ENCODE measurements around the gene C1orf232. TPM values are rescaled to one million over a fixed set of nuclear protein-coding genes. Genes with fewer than 3 reads are reported as not detected.

The C1orf232 gene
- total RNA-seq, 1 donor from 2014 or later: not detected

DNA sequence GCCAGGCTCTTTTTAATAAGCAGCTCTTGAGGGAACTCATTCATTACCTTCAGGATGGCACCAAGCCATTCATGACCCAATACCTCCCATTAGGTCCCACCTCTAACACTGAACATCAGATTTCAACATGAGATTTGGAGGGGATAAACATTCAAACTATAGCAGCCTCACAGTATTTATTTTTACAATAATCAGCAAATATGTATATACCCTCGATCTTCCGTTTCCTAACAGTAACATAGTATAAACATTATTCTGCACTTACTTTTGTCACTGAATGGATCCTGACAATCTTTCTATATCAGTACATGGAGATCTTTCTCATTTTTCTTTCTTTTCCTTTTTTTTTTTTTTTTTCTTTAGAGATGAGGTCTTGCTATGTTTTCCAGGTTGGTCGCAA lies 27.0 kb upstream of the C1orf232 start:
- no peaks in the 10 kb centered on the region for H3K27me3 ChIP-seq (ENCODE audit: control insufficient read depth in 3 of 3, insufficient read depth in 3 of 3, low read length in 3 of 3)
- H3K4me1 ChIP-seq (ENCODE audit: control insufficient read depth in 3 of 3, insufficient read depth in 3 of 3, low read length in 3 of 3): no peaks in the 10 kb centered on the region
- H3K36me3 ChIP-seq (ENCODE audit: control insufficient read depth in 3 of 3, insufficient read depth in 3 of 3, low read length in 3 of 3): no peaks in the 10 kb centered on the region
- H3K4me3 ChIP-seq (ENCODE audit: low read length in 3 of 3): no peak overlapping the region
- H3K9me3 ChIP-seq (ENCODE audit: control insufficient read depth in 3 of 3, low read length in 3 of 3): no peaks in the 10 kb centered on the region
- H3K27ac ChIP-seq (ENCODE audit: low read depth, low read length): no peak overlapping the region
- no peak overlapping the region for H3K9ac ChIP-seq (ENCODE audit: low read depth in 1 of 3, low read length in 3 of 3)

DNA sequence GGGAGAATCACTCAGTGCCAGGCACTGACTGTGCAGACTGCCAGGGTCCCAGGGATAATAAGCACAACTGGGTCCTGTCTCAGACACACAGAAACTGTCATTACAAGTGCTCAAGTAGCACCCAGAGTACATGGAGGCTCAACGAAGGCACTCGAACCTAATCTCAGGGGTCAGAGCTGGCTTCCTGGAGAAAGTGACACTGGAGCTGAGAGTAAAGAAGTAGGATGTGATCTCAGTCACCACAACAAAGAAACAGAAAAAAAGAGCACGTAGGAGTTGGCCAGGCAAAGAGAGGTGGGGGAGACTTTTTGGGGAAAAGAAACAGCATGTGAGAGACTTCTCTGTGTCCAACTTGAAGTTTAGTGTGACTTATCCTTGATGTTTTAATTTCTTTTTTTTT lies 23.0 kb upstream of the C1orf232 start:
- Histone ChIP-seq H3K9me3 (ENCODE audit: control insufficient read depth in 3 of 3, low read length in 3 of 3) (no peaks in the 10 kb centered on the region), H3K9ac (ENCODE audit: low read depth in 1 of 3, low read length in 3 of 3) (no peak overlapping the region), H3K27me3 (ENCODE audit: control insufficient read depth in 3 of 3, insufficient read depth in 3 of 3, low read length in 3 of 3) (no peaks in the 10 kb centered on the region), H3K4me1 (ENCODE audit: control insufficient read depth in 3 of 3, insufficient read depth in 3 of 3, low read length in 3 of 3) (peaks cover 0 to 2% (median 0%) of the 10 kb centered on the region in 3 donors), H3K36me3 (ENCODE audit: control insufficient read depth in 3 of 3, insufficient read depth in 3 of 3, low read length in 3 of 3) (peaks cover 21 to 24% (median 23%) of the 10 kb centered on the region in 3 donors), H3K4me3 (ENCODE audit: low read length in 3 of 3) (no peak overlapping the region), H3K27ac (ENCODE audit: low read depth, low read length) (no peak overlapping the region)

DNA sequence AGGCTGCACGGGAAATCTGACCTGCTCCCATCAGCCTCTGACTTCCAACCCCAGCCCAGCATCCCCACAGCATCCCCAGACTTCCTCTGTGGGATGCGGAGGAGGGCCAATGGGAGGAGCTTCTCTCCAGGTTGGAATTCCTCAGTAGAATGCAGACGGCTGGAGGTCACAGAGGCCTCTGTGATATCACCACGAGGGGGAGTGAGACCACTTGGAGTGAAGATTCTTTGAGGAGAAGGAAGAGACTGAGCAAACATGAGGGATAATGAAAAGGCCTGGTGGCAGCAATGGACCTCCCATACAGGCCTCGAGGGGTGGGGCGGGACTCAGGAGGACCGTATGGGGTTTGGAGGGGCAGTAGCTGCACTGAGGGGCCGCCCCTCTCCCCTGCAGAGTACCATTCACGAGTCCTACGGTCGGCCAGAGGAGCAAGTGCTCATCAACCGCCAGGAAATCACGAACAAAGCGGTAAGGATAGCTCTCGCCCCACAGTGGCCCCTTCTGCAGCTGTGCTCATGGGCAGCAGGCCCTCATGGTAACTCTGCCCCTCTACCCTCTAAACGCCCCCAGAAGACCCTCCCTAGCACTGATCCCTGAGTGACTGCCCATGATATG lies 21.7 kb upstream of the C1orf232 start, which contains the start of gene CATSPER4:
TSS of gene CATSPER4 (plus strand) at position 230 of the 615 bp plus-strand sequence. CDS start at position 256, 26 bp downstream.
- Histone ChIP-seq H3K4me1 (ENCODE audit: control insufficient read depth in 3 of 3, insufficient read depth in 3 of 3, low read length in 3 of 3) (peaks cover 0 to 4% (median 2%) of the 10 kb centered on the region in 3 donors), H3K9me3 (ENCODE audit: control insufficient read depth in 3 of 3, low read length in 3 of 3) (no peaks in the 10 kb centered on the region), H3K27ac (ENCODE audit: low read depth, low read length) (no peak within 1 kb of the TSS), H3K27me3 (ENCODE audit: control insufficient read depth in 3 of 3, insufficient read depth in 3 of 3, low read length in 3 of 3) (no peaks in the 10 kb centered on the region), H3K4me3 (ENCODE audit: low read length in 3 of 3) (no peak within 1 kb of the TSS), H3K36me3 (ENCODE audit: control insufficient read depth in 3 of 3, insufficient read depth in 3 of 3, low read length in 3 of 3) (peaks cover 28 to 29% (median 29%) of the 10 kb centered on the region in 3 donors), H3K9ac (ENCODE audit: low read depth in 1 of 3, low read length in 3 of 3) (no peak within 1 kb of the TSS)

DNA sequence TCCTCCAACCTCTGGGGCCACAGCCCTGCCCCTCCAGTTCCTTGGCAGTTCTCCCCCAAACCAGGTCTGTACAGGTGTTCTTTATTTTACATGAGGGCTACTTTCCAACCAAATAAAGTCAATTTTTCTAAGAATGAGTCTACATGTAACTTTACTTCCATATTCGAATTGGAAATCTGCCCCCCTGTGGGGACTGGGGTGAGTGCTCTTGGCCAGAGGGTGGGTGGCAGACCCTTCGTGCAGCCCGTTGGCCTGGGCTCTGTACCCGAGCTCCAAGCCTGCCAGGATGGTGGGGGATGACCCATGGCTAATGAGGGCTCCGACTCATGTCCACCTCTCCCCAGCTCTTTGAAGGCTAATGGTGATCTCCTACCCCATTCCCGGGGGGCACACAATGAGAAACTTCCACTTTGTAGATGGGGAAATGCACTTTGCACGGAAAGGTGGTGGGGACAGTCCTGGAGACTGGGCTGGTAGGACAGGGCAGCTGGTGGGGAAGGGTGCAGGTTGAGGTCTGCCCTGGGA lies 21.1 kb upstream of the C1orf232 start:
- peaks cover 0 to 4% (median 2%) of the 10 kb centered on the region in 3 donors for H3K4me1 ChIP-seq (ENCODE audit: control insufficient read depth in 3 of 3, insufficient read depth in 3 of 3, low read length in 3 of 3)
- no peaks in the 10 kb centered on the region for H3K27me3 ChIP-seq (ENCODE audit: control insufficient read depth in 3 of 3, insufficient read depth in 3 of 3, low read length in 3 of 3)
- H3K27ac ChIP-seq (ENCODE audit: low read depth, low read length): no peak overlapping the region
- H3K9ac ChIP-seq (ENCODE audit: low read depth in 1 of 3, low read length in 3 of 3): no peak overlapping the region
- H3K36me3 ChIP-seq (ENCODE audit: control insufficient read depth in 3 of 3, insufficient read depth in 3 of 3, low read length in 3 of 3): peaks cover 28 to 29% (median 29%) of the 10 kb centered on the region in 3 donors
- no peak overlapping the region for H3K4me3 ChIP-seq (ENCODE audit: low read length in 3 of 3)
- H3K9me3 ChIP-seq (ENCODE audit: control insufficient read depth in 3 of 3, low read length in 3 of 3): no peaks in the 10 kb centered on the region

DNA sequence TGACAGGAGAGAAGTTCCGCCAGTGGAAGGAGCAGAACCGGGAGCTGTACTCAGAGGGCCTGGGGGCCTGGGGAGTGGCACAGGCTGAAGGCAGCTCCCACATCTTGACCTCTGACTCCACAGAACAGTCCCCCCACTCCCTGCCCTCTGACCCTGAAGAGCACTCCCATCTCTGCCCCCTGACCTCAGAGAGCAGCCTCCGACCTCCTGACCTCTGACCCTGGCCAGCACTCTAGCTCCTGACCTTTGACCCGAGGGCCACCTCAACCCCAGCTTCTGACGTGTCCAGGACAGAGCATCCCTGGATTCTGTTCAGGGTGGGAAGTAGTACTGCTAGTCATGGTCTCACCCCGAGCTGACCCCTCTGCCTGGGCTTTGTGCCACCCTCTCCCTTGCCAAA lies 20.6 kb upstream of the C1orf232 start:
- Histone ChIP-seq H3K4me1 (ENCODE audit: control insufficient read depth in 3 of 3, insufficient read depth in 3 of 3, low read length in 3 of 3) (peaks cover 0 to 4% (median 2%) of the 10 kb centered on the region in 3 donors), H3K27ac (ENCODE audit: low read depth, low read length) (no peak overlapping the region), H3K9me3 (ENCODE audit: control insufficient read depth in 3 of 3, low read length in 3 of 3) (no peaks in the 10 kb centered on the region), H3K36me3 (ENCODE audit: control insufficient read depth in 3 of 3, insufficient read depth in 3 of 3, low read length in 3 of 3) (peaks cover 28 to 31% (median 29%) of the 10 kb centered on the region in 3 donors), H3K27me3 (ENCODE audit: control insufficient read depth in 3 of 3, insufficient read depth in 3 of 3, low read length in 3 of 3) (no peaks in the 10 kb centered on the region), H3K9ac (ENCODE audit: low read depth in 1 of 3, low read length in 3 of 3) (no peak overlapping the region), H3K4me3 (ENCODE audit: low read length in 3 of 3) (no peak overlapping the region)

DNA sequence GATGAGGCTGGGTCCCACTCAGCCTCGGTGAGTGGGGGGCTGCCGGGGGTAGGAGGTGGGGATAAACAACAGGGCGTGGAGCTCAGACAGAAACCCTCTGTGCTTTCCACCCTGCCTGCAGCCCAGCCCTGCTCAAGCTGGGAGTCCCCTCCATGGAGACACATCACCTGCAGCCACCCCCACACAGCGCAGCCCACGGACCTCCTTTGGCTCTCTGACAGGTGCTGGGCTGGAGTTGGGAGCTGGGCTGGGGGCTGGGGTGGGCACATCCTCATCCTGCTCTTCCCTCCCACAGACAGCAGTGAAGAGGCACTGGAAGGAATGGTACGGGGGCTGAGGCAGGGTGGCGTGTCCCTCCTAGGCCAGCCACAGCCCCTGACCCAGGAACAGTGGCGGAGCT lies 19.7 kb upstream of the C1orf232 start:
- Histone ChIP-seq H3K9ac (ENCODE audit: low read depth in 1 of 3, low read length in 3 of 3) (no peak overlapping the region), H3K36me3 (ENCODE audit: control insufficient read depth in 3 of 3, insufficient read depth in 3 of 3, low read length in 3 of 3) (peaks cover 28 to 31% (median 29%) of the 10 kb centered on the region in 3 donors), H3K9me3 (ENCODE audit: control insufficient read depth in 3 of 3, low read length in 3 of 3) (no peaks in the 10 kb centered on the region), H3K27ac (ENCODE audit: low read depth, low read length) (no peak overlapping the region), H3K4me3 (ENCODE audit: low read length in 3 of 3) (no peak overlapping the region), H3K27me3 (ENCODE audit: control insufficient read depth in 3 of 3, insufficient read depth in 3 of 3, low read length in 3 of 3) (no peaks in the 10 kb centered on the region), H3K4me1 (ENCODE audit: control insufficient read depth in 3 of 3, insufficient read depth in 3 of 3, low read length in 3 of 3) (peaks cover 1 to 10% (median 2%) of the 10 kb centered on the region in 3 donors)

DNA sequence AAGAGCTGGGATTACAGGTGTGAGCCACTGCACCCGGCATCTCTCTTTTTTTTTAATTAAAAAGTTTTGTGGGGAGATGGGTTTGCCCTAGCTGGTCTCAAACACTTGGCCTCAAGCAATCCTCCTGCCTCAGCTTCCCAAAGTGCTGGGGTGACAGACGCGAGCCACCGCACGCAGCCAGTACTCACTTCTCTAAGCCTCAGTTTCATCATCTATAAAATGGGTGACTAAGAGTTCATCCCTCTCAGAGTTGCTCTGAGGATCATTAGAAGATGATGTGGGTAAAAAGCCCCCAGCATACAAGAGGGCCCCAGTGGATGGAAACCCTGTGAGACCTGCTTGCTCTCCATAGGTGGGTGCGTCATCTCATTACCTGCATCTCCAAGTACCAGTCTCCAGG lies 19.1 kb upstream of the C1orf232 start:
- peaks cover 7 to 16% (median 8%) of the 10 kb centered on the region in 3 donors for H3K4me1 ChIP-seq (ENCODE audit: control insufficient read depth in 3 of 3, insufficient read depth in 3 of 3, low read length in 3 of 3)
- H3K4me3 ChIP-seq (ENCODE audit: low read length in 3 of 3): no peak overlapping the region

DNA sequence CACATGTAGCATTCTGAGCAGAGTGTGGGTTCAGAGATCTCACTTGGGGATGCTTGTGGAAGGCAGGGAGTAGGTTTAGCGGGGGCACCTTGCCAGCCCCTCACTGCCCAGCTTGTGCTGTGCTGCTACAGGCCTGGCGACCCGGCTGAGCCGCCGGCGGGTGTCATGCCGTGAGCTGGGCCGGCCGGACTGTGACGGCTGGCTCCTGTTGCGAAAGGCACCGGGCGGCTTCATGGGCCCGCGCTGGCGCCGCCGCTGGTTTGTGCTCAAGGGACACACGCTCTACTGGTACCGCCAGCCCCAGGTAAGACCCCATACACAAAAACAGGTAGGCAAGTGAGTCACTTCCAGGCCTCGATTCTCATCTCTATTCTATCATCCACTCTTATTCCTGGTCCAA lies 16.1 kb upstream of the C1orf232 start:
- H3K9ac ChIP-seq (ENCODE audit: low read depth in 1 of 3, low read length in 3 of 3): no peak overlapping the region
- H3K27ac ChIP-seq (ENCODE audit: low read depth, low read length): no peak overlapping the region
- no peaks in the 10 kb centered on the region for H3K27me3 ChIP-seq (ENCODE audit: control insufficient read depth in 3 of 3, insufficient read depth in 3 of 3, low read length in 3 of 3)
- H3K4me1 ChIP-seq (ENCODE audit: control insufficient read depth in 3 of 3, insufficient read depth in 3 of 3, low read length in 3 of 3): peaks cover 14 to 36% (median 30%) of the 10 kb centered on the region in 3 donors
- no peak overlapping the region for H3K4me3 ChIP-seq (ENCODE audit: low read length in 3 of 3)
- peaks cover 31 to 34% (median 33%) of the 10 kb centered on the region in 3 donors for H3K36me3 ChIP-seq (ENCODE audit: control insufficient read depth in 3 of 3, insufficient read depth in 3 of 3, low read length in 3 of 3)
- no peaks in the 10 kb centered on the region for H3K9me3 ChIP-seq (ENCODE audit: control insufficient read depth in 3 of 3, low read length in 3 of 3)

More for the DNA sequence above, 19.1 kb upstream of the C1orf232 start:
- Histone ChIP-seq H3K27ac (ENCODE audit: low read depth, low read length) (no peak overlapping the region), H3K36me3 (ENCODE audit: control insufficient read depth in 3 of 3, insufficient read depth in 3 of 3, low read length in 3 of 3) (peaks cover 31 to 34% (median 33%) of the 10 kb centered on the region in 3 donors), H3K9me3 (ENCODE audit: control insufficient read depth in 3 of 3, low read length in 3 of 3) (no peaks in the 10 kb centered on the region), H3K9ac (ENCODE audit: low read depth in 1 of 3, low read length in 3 of 3) (no peak overlapping the region), H3K27me3 (ENCODE audit: control insufficient read depth in 3 of 3, insufficient read depth in 3 of 3, low read length in 3 of 3) (no peaks in the 10 kb centered on the region)

DNA sequence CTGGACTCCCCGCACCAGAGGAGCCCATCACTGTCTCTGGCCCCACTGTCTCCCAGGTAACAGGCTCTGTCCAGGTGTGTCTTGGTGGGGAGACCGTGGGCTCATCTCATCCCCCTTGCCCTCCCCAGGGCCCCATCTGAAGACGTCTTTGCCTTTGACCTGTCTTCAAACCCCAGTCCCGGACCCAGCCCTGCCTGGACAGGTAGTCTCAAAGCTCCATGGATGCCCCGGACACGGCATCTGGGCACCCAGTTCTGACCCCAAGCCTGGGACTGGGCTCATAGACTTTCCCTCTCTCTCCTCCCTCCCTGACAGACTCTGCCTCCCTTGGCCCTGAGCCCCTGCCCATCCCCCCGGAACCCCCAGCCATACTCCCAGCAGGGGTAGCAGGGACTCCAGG lies 15.3 kb upstream of the C1orf232 start:
- H3K9ac ChIP-seq (ENCODE audit: low read depth in 1 of 3, low read length in 3 of 3): peak overlapping the region in 1 of 3 donors; percentile 25
- no peaks in the 10 kb centered on the region for H3K9me3 ChIP-seq (ENCODE audit: control insufficient read depth in 3 of 3, low read length in 3 of 3)
- peaks cover 26 to 28% (median 28%) of the 10 kb centered on the region in 3 donors for H3K36me3 ChIP-seq (ENCODE audit: control insufficient read depth in 3 of 3, insufficient read depth in 3 of 3, low read length in 3 of 3)
- no peak overlapping the region for H3K27ac ChIP-seq (ENCODE audit: low read depth, low read length)
- no peaks in the 10 kb centered on the region for H3K27me3 ChIP-seq (ENCODE audit: control insufficient read depth in 3 of 3, insufficient read depth in 3 of 3, low read length in 3 of 3)
- peaks cover 14 to 36% (median 29%) of the 10 kb centered on the region in 3 donors for H3K4me1 ChIP-seq (ENCODE audit: control insufficient read depth in 3 of 3, insufficient read depth in 3 of 3, low read length in 3 of 3)
- no peak overlapping the region for H3K4me3 ChIP-seq (ENCODE audit: low read length in 3 of 3)

DNA sequence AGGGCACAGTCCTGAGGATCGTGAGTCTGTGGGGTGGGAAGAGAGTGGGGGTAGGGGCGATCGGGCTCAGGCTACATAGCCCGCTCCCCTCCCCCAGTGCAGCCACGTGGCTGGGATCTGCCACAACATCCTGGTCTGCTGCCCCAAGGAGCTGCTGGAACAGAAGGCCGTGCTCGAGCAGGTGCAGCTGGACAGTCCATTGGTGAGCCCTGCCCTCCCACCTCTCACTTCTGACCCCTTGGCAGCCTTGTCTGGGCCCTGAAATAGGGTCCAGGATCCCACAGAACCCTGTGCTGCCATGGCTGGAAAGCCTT lies 13.6 kb upstream of the C1orf232 start:
- Histone ChIP-seq H3K4me3 (ENCODE audit: low read length in 3 of 3) (peak overlapping the region; percentile 69 to 81 (median 81)), H3K27ac (ENCODE audit: low read depth, low read length) (peak overlapping the region; percentile 100)

More for the DNA sequence above, 13.6 kb upstream of the C1orf232 start:
- Histone ChIP-seq H3K36me3 (ENCODE audit: control insufficient read depth in 3 of 3, insufficient read depth in 3 of 3, low read length in 3 of 3) (peaks cover 13 to 18% (median 15%) of the 10 kb centered on the region in 3 donors), H3K9me3 (ENCODE audit: control insufficient read depth in 3 of 3, low read length in 3 of 3) (no peaks in the 10 kb centered on the region), H3K9ac (ENCODE audit: low read depth in 1 of 3, low read length in 3 of 3) (peak overlapping the region; percentile 93 to 95 (median 94)), H3K4me1 (ENCODE audit: control insufficient read depth in 3 of 3, insufficient read depth in 3 of 3, low read length in 3 of 3) (peaks cover 14 to 36% (median 29%) of the 10 kb centered on the region in 3 donors), H3K27me3 (ENCODE audit: control insufficient read depth in 3 of 3, insufficient read depth in 3 of 3, low read length in 3 of 3) (no peaks in the 10 kb centered on the region)
